H4 (cell line): ENCODE measurements around the gene LHX4. TPM values are rescaled to one million over a fixed set of nuclear protein-coding genes. Genes with fewer than 3 reads are reported as not detected.

ENCODE experiments used
- DNase-seq: peaks from one replicate; pipeline ENCODE4 v3.0.0-alpha.2; 2015; ENCODE audit warnings: low spot score
- total RNA-seq: library from RNA; depleted of rRNA; stranded (reverse); fragments of >200 nt; shearing (Covaris generic); gene quantifications from 2 replicates; pipeline ENCODE4 v1.2.3, GENCODE V29; 2014

The LHX4 gene
- total RNA-seq, 1 experiment from 2014 or later: 0.15 TPM

- no peak for DNase-seq
These were observed 13.6 kb downstream of the LHX4 start for GRCh38 chr1:180243517-180244221.

DNA sequence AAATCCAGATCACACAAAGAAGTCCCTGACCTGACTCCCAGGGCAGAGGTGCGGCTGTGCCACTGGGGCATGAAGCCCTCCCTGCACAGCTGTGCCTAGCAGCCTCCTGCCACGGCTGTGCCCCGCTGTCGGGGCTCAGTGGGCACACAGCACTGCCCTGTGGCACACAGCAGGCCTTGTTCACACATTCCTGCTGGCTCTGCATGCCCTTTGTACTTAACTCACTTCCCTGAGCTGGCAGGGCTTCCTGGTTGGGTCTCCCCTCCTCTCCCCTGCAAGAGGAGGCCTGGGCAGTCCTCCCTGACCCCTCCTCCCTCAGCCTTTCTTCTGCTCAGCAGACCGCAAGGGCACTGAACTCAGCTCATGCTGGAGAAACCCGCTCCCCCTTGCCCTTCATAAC, 14.8 kb downstream of the LHX4 start:
- no peak for DNase-seq

DNA sequence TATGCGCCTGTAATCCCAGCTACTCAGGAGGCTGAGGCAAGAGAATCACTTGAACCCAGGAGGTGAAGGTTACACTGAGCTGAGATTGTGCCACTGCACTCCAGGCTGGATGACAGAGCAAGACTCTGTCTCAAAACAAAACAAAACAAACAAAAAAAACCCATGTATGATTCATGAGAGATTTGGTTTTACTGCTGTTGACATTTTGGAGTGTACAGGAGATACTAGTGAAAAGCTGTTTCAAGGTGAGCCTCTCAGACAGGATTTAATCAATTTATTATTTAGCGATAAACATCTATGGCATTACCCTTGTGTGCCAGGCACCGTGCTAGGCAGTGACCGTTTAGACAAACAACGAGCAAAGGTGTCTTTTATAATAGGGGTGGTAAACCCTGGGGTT, 16.5 kb downstream of the LHX4 start:
- no peak for DNase-seq

DNA sequence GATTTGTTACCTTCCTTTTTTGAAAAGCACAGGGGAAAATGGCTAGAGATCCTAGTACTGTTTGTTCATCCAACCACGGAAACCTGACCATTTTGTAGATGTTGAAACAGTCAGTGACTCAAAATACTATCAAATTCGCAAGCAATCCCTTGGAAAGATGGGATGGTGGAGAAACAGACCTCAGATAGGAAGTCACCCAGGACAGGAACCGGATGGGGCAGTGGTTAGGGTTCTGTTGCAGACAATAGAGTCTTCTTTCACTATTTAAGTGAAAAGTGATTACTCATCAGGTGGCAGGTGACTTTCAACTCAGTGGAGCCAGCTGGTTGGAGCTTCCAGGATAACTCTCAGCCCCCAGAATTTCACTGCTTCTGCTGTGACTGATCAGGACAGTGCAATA, 17.0 kb downstream of the LHX4 start:
- DNase-seq: no peak

DNA sequence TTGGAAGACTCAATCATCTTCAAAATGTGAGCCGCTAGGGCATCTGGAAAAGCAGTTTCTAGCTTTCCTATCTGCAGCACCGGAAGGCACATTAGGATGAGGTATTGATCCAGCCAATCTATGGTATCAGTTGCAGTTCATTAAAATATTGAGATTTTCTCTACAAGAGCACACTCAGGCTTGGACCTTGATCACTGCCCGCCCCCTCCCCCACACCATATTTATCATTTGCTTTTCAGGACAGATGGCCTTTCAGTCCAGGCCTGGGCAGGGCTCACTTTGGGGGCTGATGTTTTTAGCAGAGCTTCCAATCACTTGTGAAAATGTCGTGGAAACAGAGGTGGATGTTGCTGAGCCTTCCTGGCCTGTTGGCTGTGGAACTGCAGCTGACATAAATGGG, 17.5 kb downstream of the LHX4 start:
- no peak for DNase-seq

GRCh38 chr1:180248176-180248575, 18.1 kb downstream of the LHX4 start:
- no peak for DNase-seq

DNA sequence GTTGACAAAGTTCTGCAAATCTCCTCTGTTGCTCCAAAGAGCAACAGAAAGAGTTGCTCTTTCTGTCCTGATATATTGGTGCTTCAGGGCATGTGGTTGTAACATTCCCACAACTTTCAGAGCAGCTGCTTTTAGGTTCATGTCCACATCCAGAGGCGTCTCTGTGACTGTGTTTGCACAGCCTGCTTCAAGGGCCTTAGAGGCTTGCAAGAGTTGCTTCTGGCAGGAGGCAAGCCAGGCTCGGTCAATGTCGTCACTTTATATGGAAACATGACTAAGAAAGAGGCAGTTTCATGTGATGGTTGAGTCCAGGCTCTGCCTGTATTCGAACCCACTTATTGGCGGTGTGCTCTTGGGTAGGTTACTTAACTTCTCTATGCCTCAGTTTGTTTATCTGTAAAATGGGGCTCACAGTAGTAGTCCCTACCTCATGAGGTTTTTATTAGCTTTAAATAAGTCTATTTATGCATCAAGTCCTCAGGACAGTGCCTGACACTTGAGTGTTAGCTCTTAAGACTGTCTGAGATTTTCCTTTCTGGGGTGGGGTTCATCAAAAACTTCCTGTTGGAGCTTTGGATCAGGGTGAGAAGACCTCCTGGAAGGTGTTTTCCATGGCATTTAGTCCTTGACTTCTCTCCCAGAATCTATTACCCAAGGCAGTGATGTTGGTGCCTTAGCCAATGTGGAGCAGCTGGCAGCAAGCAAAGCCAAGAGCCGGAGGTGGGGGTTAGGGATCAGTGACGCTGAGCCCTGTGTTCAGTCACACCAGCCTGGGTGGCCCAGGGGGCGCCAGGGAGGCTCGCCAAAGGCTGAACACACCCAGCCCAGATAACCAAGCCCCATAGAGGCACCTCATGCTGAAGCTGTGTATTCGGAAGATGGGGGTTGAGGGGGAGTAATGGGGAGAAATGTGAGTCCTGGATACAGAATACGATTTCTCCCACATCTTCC, 18.9 kb downstream of the LHX4 start:
- no peak for DNase-seq

GRCh38 chr1:180249725-180250498, 19.8 kb downstream of the LHX4 start:
- DNase-seq: no peak

DNA sequence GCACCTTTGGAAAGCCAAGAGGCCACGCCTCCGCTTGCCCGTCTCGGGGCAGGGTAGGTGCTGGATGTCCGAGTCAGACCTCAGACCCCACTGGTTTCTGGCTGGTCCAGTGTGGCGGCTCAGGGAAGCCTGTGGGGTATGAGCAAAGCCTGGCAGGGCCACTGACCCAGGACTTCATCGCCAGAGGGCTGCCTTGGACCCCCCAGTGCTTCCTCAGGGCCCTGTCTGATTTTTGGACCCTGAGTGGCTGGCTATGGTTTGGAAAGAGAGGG, 20.4 kb downstream of the LHX4 start:
- DNase-seq: no peak

GRCh38 chr1:180250883-180251509, 20.9 kb downstream of the LHX4 start:
- no peak for DNase-seq

GRCh38 chr1:180251526-180252305, 21.7 kb downstream of the LHX4 start:
- no peak for DNase-seq

GRCh38 chr1:180252638-180253536, 22.8 kb downstream of the LHX4 start:
- peak; percentile 62 for DNase-seq

DNA sequence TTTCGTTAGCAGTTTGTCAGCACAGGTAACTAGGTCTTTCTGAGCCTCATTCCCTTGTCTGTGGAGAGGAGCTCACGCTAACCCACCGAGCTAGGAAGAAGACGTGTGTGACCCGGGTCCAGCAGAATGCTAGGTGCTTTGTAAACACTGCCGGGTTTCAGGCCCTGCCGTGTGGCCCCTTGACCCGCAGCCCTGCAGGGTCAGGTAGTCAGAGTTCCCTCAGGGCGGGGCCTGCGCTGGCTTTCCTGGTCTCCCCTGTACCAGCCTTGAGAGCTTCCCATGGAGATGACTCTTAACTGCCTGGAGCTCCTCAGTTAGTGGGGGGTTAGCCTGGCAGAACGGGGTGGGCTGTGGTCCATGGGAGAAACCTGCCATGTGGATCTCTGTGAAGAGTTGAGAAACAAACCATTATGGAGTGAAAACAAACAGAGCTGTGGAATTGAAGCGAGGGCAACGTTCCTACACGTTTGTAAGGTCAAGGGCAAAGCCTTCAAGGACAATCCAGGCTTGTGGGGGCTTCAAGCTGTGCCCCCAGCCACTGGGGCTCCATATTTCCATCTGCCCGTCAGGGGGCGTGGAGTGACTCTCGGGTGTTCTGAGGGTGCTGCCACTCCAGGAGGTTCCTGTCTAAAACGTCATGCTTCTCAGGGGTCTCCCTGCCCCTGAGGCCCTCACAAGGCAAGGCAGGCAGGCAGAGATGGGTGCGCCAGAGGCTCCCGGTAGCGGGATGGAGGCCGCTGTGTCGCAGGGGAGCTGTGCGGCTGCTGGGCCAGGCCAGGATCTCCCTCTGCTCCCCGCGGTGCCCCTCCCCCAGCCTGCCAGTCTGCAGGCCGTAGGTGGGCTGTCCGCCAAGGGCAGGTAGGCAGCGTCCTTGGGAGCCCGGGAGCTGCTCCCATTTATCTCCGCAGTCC, 23.8 kb downstream of the LHX4 start:
- DNase-seq: no peak

DNA sequence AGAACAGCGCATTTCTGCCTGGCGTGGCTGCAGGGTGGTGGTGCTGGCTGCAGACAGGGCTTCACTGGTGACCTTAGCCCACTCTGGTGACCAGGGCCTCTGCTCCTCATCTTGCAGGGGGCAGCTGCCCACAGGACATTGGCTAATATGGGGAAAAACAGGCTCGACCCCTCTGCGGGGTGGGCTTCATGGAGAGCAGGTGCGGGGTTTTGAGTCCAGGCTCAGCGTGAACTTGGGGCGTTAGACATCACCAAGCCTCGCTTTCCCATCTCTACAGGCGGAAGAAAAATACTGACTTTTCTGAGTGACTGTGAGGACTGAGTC, 24.4 kb downstream of the LHX4 start:
- DNase-seq: no peak

- no peak for DNase-seq
These were observed 24.8 kb downstream of the LHX4 start for GRCh38 chr1:180254854-180255253.

DNA sequence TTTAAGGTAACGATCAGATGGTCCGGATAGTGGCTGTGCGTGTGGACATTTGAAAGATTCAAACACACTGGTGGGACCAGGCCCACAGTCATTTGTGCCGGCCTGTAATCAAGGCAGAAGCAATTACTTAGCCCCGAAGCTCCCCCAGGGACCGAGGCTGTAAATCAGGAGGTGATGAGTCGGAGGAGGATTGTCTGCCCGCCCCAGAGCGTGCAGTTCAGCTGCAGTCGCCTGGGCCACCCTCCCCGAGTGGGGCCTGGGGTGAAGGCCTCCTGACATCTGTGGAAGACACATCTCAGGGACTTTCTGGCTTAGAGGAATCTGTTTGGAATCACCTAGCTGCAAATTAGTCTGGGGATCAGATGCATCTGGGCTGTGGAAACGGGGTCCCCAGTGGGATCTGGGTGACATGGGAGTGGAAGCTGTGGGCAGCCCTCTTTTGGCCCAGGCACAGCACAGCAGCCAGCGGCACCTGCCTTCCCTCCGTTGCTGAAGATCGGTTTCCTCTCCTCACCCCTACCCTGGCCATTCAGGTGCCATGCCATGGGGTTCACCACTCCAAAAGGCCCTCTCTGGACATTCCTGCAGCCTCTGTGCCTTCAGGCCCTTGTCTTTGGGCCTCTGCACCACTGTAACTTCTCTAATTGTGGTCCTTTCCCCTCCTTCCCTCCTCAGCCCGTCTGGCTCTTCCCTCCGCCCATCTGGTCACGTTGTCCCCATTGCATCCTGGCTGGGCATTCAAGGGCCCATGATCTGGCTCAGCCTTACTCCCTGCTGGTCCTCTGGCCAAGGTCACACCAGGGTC, 25.7 kb downstream of the LHX4 start:
- DNase-seq: no peak

DNA sequence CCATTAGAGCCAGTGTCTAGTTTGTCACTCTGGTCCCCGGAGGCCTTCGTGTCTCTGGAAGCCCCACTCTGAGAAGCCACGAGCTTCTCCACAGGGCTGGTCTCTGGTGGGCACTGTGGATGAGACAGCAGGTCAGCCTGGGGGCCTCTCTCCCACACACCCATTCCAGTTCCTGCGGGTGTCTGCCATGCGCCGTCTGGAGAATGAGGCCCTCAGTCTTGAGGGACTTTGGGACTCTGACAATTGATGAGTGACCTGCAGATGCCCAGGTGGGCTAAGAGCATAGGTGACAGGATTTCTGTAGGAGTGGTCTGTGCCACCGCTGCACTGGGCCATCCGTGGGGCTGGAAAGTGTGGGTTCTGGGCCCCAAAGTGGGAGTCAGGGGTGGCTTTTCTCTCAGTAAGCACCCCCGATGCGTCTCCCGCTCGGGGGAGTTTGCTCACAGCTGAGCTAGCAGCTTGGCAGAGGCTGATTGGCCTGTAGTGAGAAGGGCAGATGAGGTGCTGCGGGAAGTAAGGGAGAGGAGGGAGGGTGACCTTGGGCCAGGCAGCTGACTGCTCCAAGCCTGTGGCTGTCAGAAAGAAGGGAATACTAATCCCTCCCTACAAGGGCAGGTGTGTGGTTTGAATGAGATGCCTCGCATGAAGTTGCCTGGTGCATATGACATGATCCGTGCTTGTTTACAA, 26.4 kb downstream of the LHX4 start:
- no peak for DNase-seq

DNA sequence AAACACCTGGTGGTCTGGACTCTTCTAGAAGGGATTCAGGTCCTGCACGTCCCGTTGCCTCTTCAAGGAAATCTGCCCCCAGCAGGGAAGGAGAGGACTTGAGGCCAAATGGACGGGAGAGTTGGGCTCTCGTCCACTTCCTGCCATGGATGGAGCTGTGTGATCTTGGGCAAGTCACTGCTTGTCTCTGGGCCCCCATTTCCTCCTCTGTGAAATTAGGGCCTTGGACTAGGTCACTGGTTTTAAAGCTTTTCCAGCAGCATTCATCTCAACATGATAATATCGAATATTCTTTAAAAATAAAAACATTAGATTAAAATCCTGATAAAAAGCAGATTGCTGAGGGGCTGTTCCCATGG, 26.9 kb downstream of the LHX4 start:
- DNase-seq: no peak
